Measurements from ENCODE around the gene ABCA3.
A peak's percentile ranks its signal among the peaks of the same experiment; 100 is the strongest.
"Not testable (repeated sequence)": the region's sequence is repeated elsewhere in the genome, so short reads cannot be mapped to it uniquely, and the experiment has no call there.

The ABCA3 gene

DNA sequence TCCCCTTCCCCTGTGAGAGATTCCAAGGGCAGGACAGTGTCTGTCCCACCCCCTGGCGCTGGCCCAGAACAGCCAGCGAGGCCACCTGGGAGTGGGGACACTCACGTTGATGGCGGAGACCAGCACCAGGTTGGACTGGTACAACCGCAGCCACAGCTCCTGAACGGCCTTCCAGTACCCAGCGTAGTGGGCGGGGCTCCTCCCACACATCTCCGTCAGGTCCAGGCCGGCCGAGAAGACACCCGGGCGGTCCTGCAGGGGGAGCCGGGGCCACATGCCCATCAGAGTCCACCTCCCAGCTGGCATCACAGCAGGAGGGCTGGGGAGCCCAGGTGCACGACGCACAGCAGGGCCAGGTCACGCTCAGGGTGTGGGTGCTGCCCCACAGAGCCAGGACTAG is 96.2 kb downstream of the ABCA3 start:
- TF ChIP-seq CTCF (conservative IDR thresholded peaks at IDR 0.05; ENCODE audit: control insufficient read depth, insufficient read depth, low read depth, low read length), result no peak
- DNase-seq (ENCODE audit: low read depth), result no peak
- no peak overlapping the region for H3K4me3 ChIP-seq (ENCODE audit: control insufficient read depth, low read depth, low read length)

GRCh38 chr16:2243781-2244180 is 96.7 kb downstream of the ABCA3 start:
- H3K4me3 ChIP-seq (ENCODE audit: control insufficient read depth, low read depth, low read length), result no peak overlapping the region
- DNase-seq (ENCODE audit: low read depth), result no peak
- no peak for TF ChIP-seq CTCF (conservative IDR thresholded peaks at IDR 0.05; ENCODE audit: control insufficient read depth, insufficient read depth, low read depth, low read length)

- no peak for TF ChIP-seq CTCF (conservative IDR thresholded peaks at IDR 0.05; ENCODE audit: control insufficient read depth, insufficient read depth, low read depth, low read length)
Measured at GRCh38 chr16:2243031-2243528, 97.4 kb downstream of the ABCA3 start.

GRCh38 chr16:2242598-2242997 is 97.9 kb downstream of the ABCA3 start:
- H3K4me3 ChIP-seq (ENCODE audit: control insufficient read depth, low read depth, low read length), result no peak overlapping the region
- no peak for TF ChIP-seq CTCF (conservative IDR thresholded peaks at IDR 0.05; ENCODE audit: control insufficient read depth, insufficient read depth, low read depth, low read length)
- DNase-seq (ENCODE audit: low read depth), result no peak

More at GRCh38 chr16:2243031-2243528, 97.4 kb downstream of the ABCA3 start:
- DNase-seq (ENCODE audit: low read depth), result no peak
- H3K4me3 ChIP-seq (ENCODE audit: control insufficient read depth, low read depth, low read length), result no peak overlapping the region

DNA sequence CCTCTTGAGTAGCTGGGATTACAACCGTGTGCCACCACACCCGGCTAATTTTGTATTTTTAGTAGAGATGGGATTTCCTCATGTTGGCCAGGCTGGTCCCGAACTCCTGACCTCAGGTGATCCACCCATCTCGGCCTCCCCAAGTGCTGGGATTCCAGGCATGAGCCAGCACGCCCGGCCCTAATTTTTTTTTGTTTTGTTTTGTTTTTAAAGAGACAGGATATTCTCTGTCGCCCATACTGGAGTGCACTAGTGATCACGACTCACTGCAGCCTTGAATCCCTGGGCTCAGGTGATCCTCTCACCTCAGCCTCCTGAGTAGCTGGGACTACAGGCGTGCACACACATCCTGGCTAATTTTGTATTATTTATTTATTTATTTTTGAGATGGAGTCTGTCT is 100.2 kb downstream of the ABCA3 start:
- DNase-seq (ENCODE audit: low read depth); H3K4me3 ChIP-seq (ENCODE audit: control insufficient read depth, low read depth, low read length): not testable (repeated sequence)

DNA sequence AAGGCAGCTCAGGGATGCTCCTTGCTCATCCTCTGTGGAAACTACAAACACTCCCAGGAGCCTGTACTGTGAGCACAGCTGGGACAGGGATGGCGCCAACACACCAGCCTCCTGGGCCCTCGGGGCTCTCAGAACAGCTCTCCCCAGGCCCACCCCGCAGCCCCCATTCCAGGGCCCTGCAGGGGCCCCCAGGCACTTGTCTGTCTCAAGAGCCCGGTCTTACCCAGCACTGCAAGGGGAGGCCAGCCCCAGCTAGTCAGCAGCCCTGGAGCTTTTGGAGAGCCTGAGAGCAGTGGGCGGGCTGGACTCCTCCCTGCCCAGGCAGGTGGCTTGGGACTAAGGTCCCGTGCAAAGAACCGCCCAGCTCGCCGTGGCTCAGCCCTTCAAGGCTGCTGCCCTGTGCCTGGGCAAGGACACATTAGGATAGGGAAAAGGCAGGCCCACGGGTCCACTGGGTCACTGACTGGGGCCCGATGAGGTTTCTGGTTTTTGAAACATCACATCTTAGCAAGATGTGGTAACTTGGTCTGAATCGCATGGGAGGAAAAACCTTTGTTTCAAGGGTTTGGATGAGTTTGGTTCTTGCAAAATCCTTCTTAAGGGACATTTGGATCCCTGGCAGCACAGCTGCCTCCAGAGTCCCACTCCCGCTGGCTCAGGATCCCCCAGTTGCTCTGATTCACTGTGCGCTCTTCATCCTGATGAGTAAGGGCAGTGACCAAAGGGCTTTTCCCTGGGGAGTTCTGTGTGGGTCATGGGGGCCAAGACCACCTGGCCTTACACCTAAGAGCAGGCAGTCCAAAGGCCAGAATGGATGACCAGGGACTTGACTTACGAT is 101.5 kb downstream of the ABCA3 start:
- no peak for TF ChIP-seq CTCF (conservative IDR thresholded peaks at IDR 0.05; ENCODE audit: control insufficient read depth, insufficient read depth, low read depth, low read length)
- peak; percentile 57 for DNase-seq (ENCODE audit: low read depth)
- H3K4me3 ChIP-seq (ENCODE audit: control insufficient read depth, low read depth, low read length), result no peak overlapping the region

GRCh38 chr16:2238150-2238837 is 102.2 kb downstream of the ABCA3 start:
- H3K4me3 ChIP-seq (ENCODE audit: control insufficient read depth, low read depth, low read length), result no peak overlapping the region
- DNase-seq (ENCODE audit: low read depth), result no peak
- TF ChIP-seq CTCF (conservative IDR thresholded peaks at IDR 0.05; ENCODE audit: control insufficient read depth, insufficient read depth, low read depth, low read length), result no peak
